ENCODE measurements around the gene CNKSR3.

The CNKSR3 gene

DNA sequence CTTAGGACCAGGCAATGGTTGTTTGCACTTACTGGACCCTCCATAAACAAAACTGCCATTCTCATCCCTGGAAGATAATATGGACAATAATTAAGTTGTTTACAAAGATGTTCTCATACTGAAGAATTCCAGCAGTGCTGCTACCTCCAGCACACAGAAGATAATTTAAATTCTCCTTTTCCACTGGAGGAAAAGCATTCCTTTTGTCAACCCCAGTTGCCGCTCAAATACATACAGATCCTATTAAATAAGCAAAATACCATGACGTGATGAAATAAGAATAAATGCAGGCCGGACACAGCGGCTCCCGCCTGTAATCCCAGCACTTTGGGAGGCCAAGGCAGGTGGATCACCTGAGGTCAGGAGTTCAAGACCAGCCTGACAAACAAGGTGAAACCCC, 99.4 kb downstream of the CNKSR3 start (continued):
- TF ChIP-seq, protein P1, sequence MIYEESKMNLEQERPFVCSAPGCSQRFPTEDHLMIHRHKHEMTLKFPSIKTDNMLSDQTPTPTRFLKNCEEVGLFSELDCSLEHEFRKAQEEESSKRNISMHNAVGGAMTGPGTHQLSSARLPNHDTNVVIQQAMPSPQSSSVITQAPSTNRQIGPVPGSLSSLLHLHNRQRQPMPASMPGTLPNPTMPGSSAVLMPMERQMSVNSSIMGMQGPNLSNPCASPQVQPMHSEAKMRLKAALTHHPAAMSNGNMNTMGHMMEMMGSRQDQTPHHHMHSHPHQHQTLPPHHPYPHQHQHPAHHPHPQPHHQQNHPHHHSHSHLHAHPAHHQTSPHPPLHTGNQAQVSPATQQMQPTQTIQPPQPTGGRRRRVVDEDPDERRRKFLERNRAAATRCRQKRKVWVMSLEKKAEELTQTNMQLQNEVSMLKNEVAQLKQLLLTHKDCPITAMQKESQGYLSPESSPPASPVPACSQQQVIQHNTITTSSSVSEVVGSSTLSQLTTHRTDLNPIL (CRISPR knock-in tag; IDR thresholded peaks at IDR 0.05; ENCODE audit: low read depth), result no peak
- TF ChIP-seq ESRRG (CRISPR knock-in tag; IDR thresholded peaks at IDR 0.05) (no peak), ZNF8 (CRISPR knock-in tag; IDR thresholded peaks at IDR 0.05) (no peak), ISL1 (CRISPR knock-in tag; IDR thresholded peaks at IDR 0.05) (no peak), ARNTL (CRISPR knock-in tag; IDR thresholded peaks at IDR 0.05; ENCODE audit: borderline replicate concordance, low read depth) (no peak)
- TF ChIP-seq, protein P2, sequence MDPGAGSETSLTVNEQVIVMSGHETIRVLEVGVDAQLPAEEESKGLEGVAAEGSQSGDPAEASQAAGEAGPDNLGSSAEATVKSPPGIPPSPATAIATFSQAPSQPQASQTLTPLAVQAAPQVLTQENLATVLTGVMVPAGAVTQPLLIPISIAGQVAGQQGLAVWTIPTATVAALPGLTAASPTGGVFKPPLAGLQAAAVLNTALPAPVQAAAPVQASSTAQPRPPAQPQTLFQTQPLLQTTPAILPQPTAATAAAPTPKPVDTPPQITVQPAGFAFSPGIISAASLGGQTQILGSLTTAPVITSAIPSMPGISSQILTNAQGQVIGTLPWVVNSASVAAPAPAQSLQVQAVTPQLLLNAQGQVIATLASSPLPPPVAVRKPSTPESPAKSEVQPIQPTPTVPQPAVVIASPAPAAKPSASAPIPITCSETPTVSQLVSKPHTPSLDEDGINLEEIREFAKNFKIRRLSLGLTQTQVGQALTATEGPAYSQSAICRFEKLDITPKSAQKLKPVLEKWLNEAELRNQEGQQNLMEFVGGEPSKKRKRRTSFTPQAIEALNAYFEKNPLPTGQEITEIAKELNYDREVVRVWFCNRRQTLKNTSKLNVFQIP (CRISPR knock-in tag; IDR thresholded peaks at IDR 0.05; ENCODE audit: borderline replicate concordance, low read depth), result no peak

DNA sequence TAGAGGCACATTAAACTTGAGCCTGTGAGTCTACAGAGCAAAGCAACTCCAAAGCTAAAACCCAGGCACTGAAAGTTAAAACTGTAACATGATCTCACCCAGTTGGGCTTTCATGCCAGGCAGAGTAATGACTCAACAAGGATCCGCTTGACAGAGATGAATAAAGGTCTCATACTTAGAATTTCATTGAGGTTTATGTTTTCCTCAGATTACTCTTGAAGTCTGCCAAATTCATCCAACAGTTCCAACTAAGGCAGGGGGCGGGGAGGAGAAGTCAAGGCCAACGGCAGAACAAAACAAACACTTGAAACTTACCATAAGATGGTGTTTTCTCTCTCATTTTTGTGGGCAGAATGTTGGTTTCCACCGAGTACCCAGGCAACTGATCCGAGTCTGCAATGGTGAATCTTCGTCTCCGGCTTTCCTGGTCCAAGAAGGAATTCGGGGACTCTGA, 99.8 kb downstream of the CNKSR3 start:
- peak; percentile 94 for ATAC-seq

DNA sequence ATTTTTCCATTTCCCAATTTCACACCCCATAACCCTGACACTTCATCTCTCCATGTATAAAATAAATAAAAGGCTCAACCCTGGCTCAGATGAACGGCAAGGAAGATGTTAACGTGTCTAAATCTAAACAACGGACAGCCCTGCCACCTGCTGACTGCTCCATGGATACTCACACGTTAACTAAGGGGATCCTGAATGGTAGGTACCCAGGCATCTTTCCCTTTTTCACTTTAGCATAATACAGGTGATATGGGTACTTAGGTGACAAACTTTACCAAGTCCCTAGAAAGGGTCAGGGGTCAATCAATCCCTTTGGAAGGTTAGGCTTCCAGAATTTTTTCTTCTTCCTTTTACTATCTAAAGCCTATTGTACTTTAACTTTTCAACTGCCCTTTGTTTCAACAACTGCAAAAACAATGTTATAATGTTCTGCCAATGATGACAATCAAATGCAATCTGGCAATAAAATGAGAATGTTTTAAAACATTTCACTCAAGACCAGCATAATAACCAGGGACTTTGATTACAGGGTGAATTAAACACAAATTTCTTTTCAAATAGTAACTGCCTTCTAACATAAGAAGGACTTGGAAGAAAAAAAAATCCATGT, 101.5 kb downstream of the CNKSR3 start:
- ATAC-seq, result no peak
- TF ChIP-seq OSR1 (CRISPR knock-in tag; IDR thresholded peaks at IDR 0.05) (no peak), ZNF565 (CRISPR knock-in tag; conservative IDR thresholded peaks at IDR 0.05; ENCODE audit: low read depth) (no peak), SNAI2 (CRISPR knock-in tag; IDR thresholded peaks at IDR 0.05) (no peak), CSDC2 (CRISPR knock-in tag; IDR thresholded peaks at IDR 0.05) (no peak), BACH2 (CRISPR knock-in tag; IDR thresholded peaks at IDR 0.05; ENCODE audit: borderline replicate concordance) (no peak), PPARA (CRISPR knock-in tag; IDR thresholded peaks at IDR 0.05; ENCODE audit: borderline replicate concordance) (no peak), ZNF8 (CRISPR knock-in tag; IDR thresholded peaks at IDR 0.05) (no peak), ZNF70 (CRISPR knock-in tag; IDR thresholded peaks at IDR 0.05) (no peak), ZC3H10 (CRISPR knock-in tag; IDR thresholded peaks at IDR 0.05) (no peak), ZFP30 (CRISPR knock-in tag; IDR thresholded peaks at IDR 0.05) (no peak), GLIS3 (CRISPR knock-in tag; IDR thresholded peaks at IDR 0.05) (no peak), TCF4 (CRISPR knock-in tag; IDR thresholded peaks at IDR 0.05; ENCODE audit: borderline replicate concordance) (no peak)
- TF ChIP-seq, protein P1 (CRISPR knock-in tag; IDR thresholded peaks at IDR 0.05; ENCODE audit: low read depth), result no peak
- TF ChIP-seq, protein P3, sequence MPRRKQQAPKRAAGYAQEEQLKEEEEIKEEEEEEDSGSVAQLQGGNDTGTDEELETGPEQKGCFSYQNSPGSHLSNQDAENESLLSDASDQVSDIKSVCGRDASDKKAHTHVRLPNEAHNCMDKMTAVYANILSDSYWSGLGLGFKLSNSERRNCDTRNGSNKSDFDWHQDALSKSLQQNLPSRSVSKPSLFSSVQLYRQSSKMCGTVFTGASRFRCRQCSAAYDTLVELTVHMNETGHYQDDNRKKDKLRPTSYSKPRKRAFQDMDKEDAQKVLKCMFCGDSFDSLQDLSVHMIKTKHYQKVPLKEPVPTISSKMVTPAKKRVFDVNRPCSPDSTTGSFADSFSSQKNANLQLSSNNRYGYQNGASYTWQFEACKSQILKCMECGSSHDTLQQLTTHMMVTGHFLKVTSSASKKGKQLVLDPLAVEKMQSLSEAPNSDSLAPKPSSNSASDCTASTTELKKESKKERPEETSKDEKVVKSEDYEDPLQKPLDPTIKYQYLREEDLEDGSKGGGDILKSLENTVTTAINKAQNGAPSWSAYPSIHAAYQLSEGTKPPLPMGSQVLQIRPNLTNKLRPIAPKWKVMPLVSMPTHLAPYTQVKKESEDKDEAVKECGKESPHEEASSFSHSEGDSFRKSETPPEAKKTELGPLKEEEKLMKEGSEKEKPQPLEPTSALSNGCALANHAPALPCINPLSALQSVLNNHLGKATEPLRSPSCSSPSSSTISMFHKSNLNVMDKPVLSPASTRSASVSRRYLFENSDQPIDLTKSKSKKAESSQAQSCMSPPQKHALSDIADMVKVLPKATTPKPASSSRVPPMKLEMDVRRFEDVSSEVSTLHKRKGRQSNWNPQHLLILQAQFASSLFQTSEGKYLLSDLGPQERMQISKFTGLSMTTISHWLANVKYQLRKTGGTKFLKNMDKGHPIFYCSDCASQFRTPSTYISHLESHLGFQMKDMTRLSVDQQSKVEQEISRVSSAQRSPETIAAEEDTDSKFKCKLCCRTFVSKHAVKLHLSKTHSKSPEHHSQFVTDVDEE (CRISPR knock-in tag; IDR thresholded peaks at IDR 0.05), result no peak

More for the DNA sequence above, 99.8 kb downstream of the CNKSR3 start:
- TF ChIP-seq ISL1 (CRISPR knock-in tag; IDR thresholded peaks at IDR 0.05), result peak; percentile 42; the same call in 1 of the 2 replicates
- TF ChIP-seq, protein P1 (CRISPR knock-in tag; IDR thresholded peaks at IDR 0.05; ENCODE audit: low read depth), result 0 out of 2 replicates have a peak, but pooled peaks have one; percentile 36
- no peak for TF ChIP-seq BACH2 (CRISPR knock-in tag; IDR thresholded peaks at IDR 0.05; ENCODE audit: borderline replicate concordance)

DNA sequence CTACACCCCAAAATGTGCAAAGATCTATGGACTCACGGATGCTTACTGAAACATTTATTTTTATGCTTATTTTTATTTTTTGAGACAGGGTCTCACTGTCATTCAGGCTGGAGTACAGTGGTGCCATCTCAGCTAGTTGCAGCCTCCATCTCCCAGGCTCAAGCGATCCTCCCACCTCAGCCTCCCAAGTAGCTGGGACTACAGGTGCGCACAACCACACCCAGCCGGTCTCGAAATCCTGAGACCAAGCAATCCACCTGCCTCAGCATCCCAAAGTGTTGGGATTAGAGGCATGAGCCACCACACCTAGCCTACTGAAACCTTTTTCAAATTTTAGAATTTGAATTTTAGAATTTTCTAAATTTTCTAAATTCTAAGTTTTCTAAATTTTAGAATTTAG, 103.0 kb downstream of the CNKSR3 start:
- ATAC-seq, result no peak
- TF ChIP-seq OSR1 (CRISPR knock-in tag; IDR thresholded peaks at IDR 0.05), result no peak
- TF ChIP-seq, protein P3 (CRISPR knock-in tag; IDR thresholded peaks at IDR 0.05), result no peak
- TF ChIP-seq TCF4 (CRISPR knock-in tag; IDR thresholded peaks at IDR 0.05; ENCODE audit: borderline replicate concordance), result no peak
- TF ChIP-seq CSDC2 (CRISPR knock-in tag; IDR thresholded peaks at IDR 0.05), result no peak

Data from SK-N-SH treated with all-trans-retinoic acid at 6 μM for 48 hours (cell line).